HFF-Myc (cell line): ENCODE measurements around the gene IRX4.

Experiments
- DNase-seq: peaks from one replicate; pipeline ENCODE4 v3.0.0-alpha.2; 2011; ENCODE audit warnings: low read depth; ENCODE audit errors: extremely low read depth
- H3K4me3 ChIP-seq: replicated peaks from 2 replicates; pipeline ENCODE4 v1.5.1; 2011; ENCODE audit warnings: low read depth, mild to moderate bottlenecking, control low read depth, low read length
- CTCF ChIP-seq: IDR thresholded peaks from 2 replicates; pipeline ENCODE4 v1.5.1; 2012; ENCODE audit warnings: mild to moderate bottlenecking, low read depth, low read length, control low read depth; ENCODE audit errors: missing control alignments

IRX4 gene

GRCh38 chr5:1853531-1853930, 29.2 kb downstream of the IRX4 start:
- DNase-seq = no peak
- TF ChIP-seq CTCF = no peak
- no peak overlapping the region for H3K4me3 ChIP-seq

GRCh38 chr5:1852324-1852947, 30.3 kb downstream of the IRX4 start:
- TF ChIP-seq CTCF = no peak
- H3K4me3 ChIP-seq = no peak overlapping the region
- no peak for DNase-seq

GRCh38 chr5:1851290-1851934, 31.3 kb downstream of the IRX4 start:
- TF ChIP-seq CTCF = no peak
- H3K4me3 ChIP-seq = no peak overlapping the region
- DNase-seq = no peak

GRCh38 chr5:1850324-1851154, 32.2 kb downstream of the IRX4 start:
- DNase-seq = no peak
- H3K4me3 ChIP-seq = no peak overlapping the region
- no peak for TF ChIP-seq CTCF

- TF ChIP-seq CTCF = no peak
- no peak for DNase-seq
- no peak overlapping the region for H3K4me3 ChIP-seq
Measured at GRCh38 chr5:1847611-1848010, 35.1 kb downstream of the IRX4 start.

- DNase-seq = no peak
- TF ChIP-seq CTCF = no peak
- no peak overlapping the region for H3K4me3 ChIP-seq
Measured at GRCh38 chr5:1847056-1847455, 35.7 kb downstream of the IRX4 start.
